GM10847 (cell line): ENCODE measurements around the gene PVALEF.

Experiments
- POLR2A ChIP-seq: IDR thresholded peaks from 2 replicates; pipeline ENCODE4 v1.6.1; 2011; ENCODE audit not compliant: insufficient read length; ENCODE audit errors: extremely low read depth

Gene PVALEF

GRCh38 chr17:81150377-81151077, 14.8 kb upstream of the PVALEF start:
- TF ChIP-seq POLR2A = no peak

GRCh38 chr17:81151278-81151677, 14.0 kb upstream of the PVALEF start:
- TF ChIP-seq POLR2A = no peak

- TF ChIP-seq POLR2A = no peak
Measured at GRCh38 chr17:81152288-81152828, 12.9 kb upstream of the PVALEF start.

- no peak for TF ChIP-seq POLR2A
Measured at GRCh38 chr17:81153340-81153803, 11.9 kb upstream of the PVALEF start.

GRCh38 chr17:81154961-81155360, 10.3 kb upstream of the PVALEF start:
- TF ChIP-seq POLR2A = no peak

- no peak for TF ChIP-seq POLR2A
Measured at GRCh38 chr17:81156866-81157805, 8.2 kb upstream of the PVALEF start.

DNA sequence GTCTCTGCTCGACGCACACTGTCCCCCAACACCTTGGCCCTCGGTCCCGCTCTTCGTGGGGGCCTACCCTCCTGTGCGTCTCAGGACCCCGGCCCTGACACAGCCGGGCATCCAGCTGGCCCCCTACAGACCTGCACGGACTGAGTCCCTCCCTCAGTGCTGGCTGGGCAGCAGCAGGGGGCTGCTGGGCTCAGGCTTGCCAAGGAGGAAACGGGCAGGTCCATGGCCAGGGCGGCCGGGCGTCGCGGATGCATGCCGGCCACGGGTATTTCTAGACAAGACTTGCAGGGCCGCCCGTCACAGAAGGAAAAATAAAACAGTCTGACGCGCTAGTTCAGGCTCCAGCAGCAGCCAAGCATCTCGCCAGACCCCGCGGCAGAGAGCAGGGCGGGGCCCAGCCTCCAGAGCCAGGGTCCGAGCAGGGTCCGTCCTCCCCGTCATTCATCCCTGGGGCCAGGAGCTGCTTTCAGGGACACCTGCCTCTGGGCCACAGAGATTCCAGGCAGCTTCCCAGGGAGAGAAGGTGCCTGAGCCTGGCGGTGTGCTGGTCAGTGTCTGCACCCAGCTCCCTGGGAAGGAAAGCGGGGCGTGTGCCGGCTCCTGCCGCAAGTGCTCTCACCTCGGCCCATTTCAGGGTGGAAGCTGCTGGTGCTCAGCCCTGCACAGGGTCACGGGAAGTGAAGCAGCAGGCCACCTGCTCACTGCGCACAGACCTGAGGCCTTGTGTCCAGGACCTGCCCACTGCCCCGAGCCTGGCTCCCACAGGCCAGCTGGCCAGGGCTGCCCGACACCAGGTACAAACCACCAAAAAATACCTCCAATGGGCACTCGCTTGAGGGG, 7.2 kb upstream of the PVALEF start:
- TF ChIP-seq POLR2A = no peak

DNA sequence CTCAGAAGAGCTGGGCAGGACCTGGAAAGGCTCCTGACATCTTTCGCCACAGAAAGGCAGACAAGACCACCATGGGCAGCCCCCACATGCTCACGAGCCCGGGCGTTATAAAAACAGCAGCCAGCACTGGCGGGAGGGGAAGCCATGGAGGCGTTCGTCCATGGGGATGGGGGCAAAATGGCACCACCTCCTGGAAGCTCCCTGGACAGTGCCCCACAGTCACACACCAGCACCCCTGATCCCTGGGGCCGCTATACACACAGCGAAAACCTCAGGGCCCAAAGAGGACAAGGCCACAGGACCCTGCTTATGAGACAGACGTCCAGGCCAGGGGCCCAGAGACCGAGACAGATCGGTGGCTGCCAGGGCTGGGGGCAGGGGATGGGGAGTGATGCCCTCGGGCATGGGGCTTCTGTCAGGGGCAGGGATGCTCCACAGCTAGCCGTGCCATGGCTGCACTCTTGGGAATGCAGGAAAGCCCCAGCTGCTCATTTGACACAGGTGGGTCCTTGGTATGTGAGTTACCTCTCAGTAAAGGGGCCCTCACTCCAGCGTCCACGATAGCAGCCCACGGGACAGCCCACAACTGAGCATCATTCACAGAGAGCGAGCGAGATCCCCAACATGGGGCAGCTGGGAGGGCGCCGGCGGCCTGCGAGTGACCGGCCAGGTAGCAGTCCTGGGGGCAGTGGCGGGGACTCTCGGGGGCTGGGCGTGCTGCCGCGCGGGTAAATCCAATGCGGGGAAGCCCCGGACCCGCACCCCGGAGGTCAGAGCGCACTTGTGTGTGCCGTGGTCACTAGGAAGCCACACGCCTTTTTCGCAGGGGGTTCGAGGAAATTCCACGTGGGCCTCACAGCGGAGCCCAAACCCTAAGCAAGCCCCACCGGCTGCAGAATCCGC, 6.4 kb upstream of the PVALEF start:
- TF ChIP-seq POLR2A = no peak

GRCh38 chr17:81159611-81160265, 5.6 kb upstream of the PVALEF start:
- no peak for TF ChIP-seq POLR2A

- no peak for TF ChIP-seq POLR2A
Measured at GRCh38 chr17:81160306-81160705, 5.0 kb upstream of the PVALEF start.

- TF ChIP-seq POLR2A = no peak
Measured at GRCh38 chr17:81160747-81161453, 4.4 kb upstream of the PVALEF start.

DNA sequence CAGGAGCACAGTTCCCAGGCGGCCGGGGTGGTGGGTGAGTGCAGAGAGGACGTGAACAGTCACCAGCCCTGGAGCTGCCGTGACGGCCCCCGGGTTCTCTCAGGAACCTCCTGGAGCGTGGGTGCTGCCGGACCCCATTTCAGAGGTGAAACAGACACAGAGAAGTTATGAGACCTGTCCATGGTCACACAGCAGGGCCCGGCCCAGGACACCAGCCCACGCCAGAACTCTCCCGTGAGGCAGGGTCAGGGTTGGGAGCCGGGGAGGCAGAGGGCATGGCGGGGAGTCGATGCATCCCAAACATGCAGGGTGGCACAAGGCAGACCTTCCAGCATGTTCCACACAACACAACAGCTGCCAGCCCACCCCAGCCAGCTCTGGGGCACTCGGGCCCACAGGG, 3.8 kb upstream of the PVALEF start:
- no peak for TF ChIP-seq POLR2A

- TF ChIP-seq POLR2A = no peak
Measured at GRCh38 chr17:81161972-81162371, 3.3 kb upstream of the PVALEF start.

- no peak for TF ChIP-seq POLR2A
Measured at GRCh38 chr17:81162491-81162890, 2.8 kb upstream of the PVALEF start.
